B cell (primary cell): Measurements from ENCODE around the gene SYT13. TPM values are rescaled to one million over a fixed set of nuclear protein-coding genes. Genes with fewer than 3 reads are reported as not detected.

Source experiments
- ATAC-seq: fragments of 200-7000 bp; cut with Tn5 transposase; one replicate; pipeline ENCODE4 v1.10.0; 2021; ENCODE audit warnings: low read depth, mild to moderate bottlenecking, moderate number of reproducible peaks, moderate library complexity
- CTCF ChIA-PET: fragments of 350-600 bp; sonication (Branson Sonifier 250); formaldehyde crosslinking; loops from one replicate; lab custom pipeline; 2021; ENCODE audit warnings: antibody characterized with exemption, inconsistent platforms; lab: Charles Lee
- POLR2A ChIA-PET: fragments of 350-600 bp; sonication (Branson Sonifier 250); formaldehyde crosslinking; loops from one replicate; lab custom pipeline; 2021; ENCODE audit warnings: antibody characterized with exemption; lab: Charles Lee
- DNase-seq: peaks from one replicate; pipeline ENCODE4 v3.0.0; 2013
- H2AFZ ChIP-seq: 2 replicates; pipeline ENCODE4 v1.6.1; 2012; ENCODE audit warnings: mild to moderate bottlenecking, low read depth, low read length; ENCODE audit not compliant: insufficient read depth, poor library complexity, severe bottlenecking
- H3K27ac ChIP-seq, 2 donors: 1 replicate in 1 of 2; 2 replicates in 1 of 2; pipeline ENCODE4 v1.5.1; 2012 to 2013; ENCODE audit warnings: low read length in 2 of 2, mild to moderate bottlenecking in 2 of 2, moderate library complexity in 1 of 2
- H3K27me3 ChIP-seq, 4 experiments: fragments of 200-600 bp in 1 of 4; sonication (generic) in 1 of 4; replicated peaks in 1 of 4; 1 replicate in 2 of 4; 2 replicates in 2 of 4; pipeline versions ENCODE4 v1.6.1 to v1.7.0; 2013 to 2016; ENCODE audit warnings: low read length in 3 of 4, mild to moderate bottlenecking in 2 of 4, mixed read lengths in 1 of 4, moderate library complexity in 1 of 4; ENCODE audit not compliant: insufficient read depth in 4 of 4, control insufficient read depth in 3 of 4; ENCODE audit errors: control extremely low read depth in 1 of 4
- H3K36me3 ChIP-seq, 2 experiments: replicated peaks in 1 of 2; 1 replicate in 1 of 2; 2 replicates in 1 of 2; pipeline versions ENCODE4 v1.6.1 to v1.7.1; 2013; ENCODE audit warnings: low read length in 1 of 2; ENCODE audit not compliant: insufficient read depth in 2 of 2, control insufficient read depth in 1 of 2; ENCODE audit errors: control extremely low read depth in 1 of 2, extremely low read depth in 1 of 2
- H3K4me1 ChIP-seq, 2 donors: fragments of 200-600 bp in 1 of 2; sonication (generic) in 1 of 2; 1 replicate in 1 of 2; 2 replicates in 1 of 2; pipeline versions ENCODE4 v1.5.1 to v1.6.1; 2013 to 2017; ENCODE audit warnings: low read length in 2 of 2; ENCODE audit not compliant: control insufficient read depth in 2 of 2, insufficient read depth in 2 of 2
- H3K4me2 ChIP-seq: replicated peaks from 2 replicates; pipeline ENCODE3; 2012; ENCODE audit warnings: mild to moderate bottlenecking, low read depth, low read length; ENCODE audit not compliant: poor library complexity, severe bottlenecking
- H3K4me3 ChIP-seq, 5 experiments: fragments of 200-600 bp in 1 of 5; sonication (generic) in 1 of 5; 1 replicate in 3 of 5; 2 replicates in 2 of 5; pipeline versions ENCODE4 v1.5.1 to v1.7.0; 2011 to 2016; ENCODE audit warnings: low read length in 4 of 5, mild to moderate bottlenecking in 4 of 5, low read depth in 2 of 5, control low read depth in 1 of 5, moderate library complexity in 1 of 5; ENCODE audit not compliant: insufficient read depth in 1 of 5; ENCODE audit errors: control extremely low read depth in 1 of 5, extremely low read depth in 1 of 5
- H3K79me2 ChIP-seq: fragments of 200-600 bp; sonication (generic); one replicate; pipeline ENCODE4 v1.6.0; 2016; ENCODE audit warnings: low read length; ENCODE audit not compliant: control insufficient read depth, insufficient read depth
- H3K9ac ChIP-seq: fragments of 200-600 bp; sonication (generic); 2 replicates; pipeline ENCODE4 v1.6.1; 2017; ENCODE audit warnings: mild to moderate bottlenecking, low read length, moderate library complexity
- H3K9me3 ChIP-seq, 3 donors: one replicate each; pipeline versions ENCODE4 v1.6.1 to v1.7.1; 2013; ENCODE audit warnings: low read length in 2 of 3; ENCODE audit not compliant: control insufficient read depth in 2 of 3, insufficient read depth in 1 of 3; ENCODE audit errors: control extremely low read depth in 1 of 3
- H4K20me1 ChIP-seq: 2 replicates; pipeline ENCODE4 v1.6.0; 2012; ENCODE audit warnings: mild to moderate bottlenecking, low read length; ENCODE audit not compliant: insufficient read depth, control insufficient read depth, poor library complexity, severe bottlenecking
- H3K27ac Mint-ChIP-seq: one replicate; pipeline ENCODE4 v1.8.0; 2021; ENCODE audit warnings: mixed read lengths
- H3K27me3 Mint-ChIP-seq: one replicate; pipeline ENCODE4 v1.8.0; 2021; ENCODE audit warnings: mixed read lengths
- H3K4me1 Mint-ChIP-seq: one replicate; pipeline ENCODE4 v1.8.0; 2021; ENCODE audit warnings: mixed read lengths
- H3K4me3 Mint-ChIP-seq: one replicate; pipeline ENCODE4 v1.8.0; 2021; ENCODE audit warnings: mixed read lengths
- H3K9me3 Mint-ChIP-seq: one replicate; pipeline ENCODE4 v1.8.0; 2022; ENCODE audit warnings: mixed read lengths; ENCODE audit not compliant: insufficient read depth
- EZH2 ChIP-seq: IDR thresholded peaks from 2 replicates; pipeline ENCODE4 v1.6.1; 2012; ENCODE audit warnings: borderline replicate concordance, low read depth, mild to moderate bottlenecking, moderate library complexity, low read length; ENCODE audit not compliant: insufficient read depth, poor library complexity, severe bottlenecking
- WGBS: methylation state at CpG from one replicate; pipeline ENCODE4 v1.1.5; 2013; ENCODE audit warnings: missing lambda C conversion rate; ENCODE audit not compliant: insufficient coverage; 5-methylcytosine and 5-hydroxymethylcytosine counted together
- intact Hi-C: fragments of 100-400 bp; cut with micrococcal nuclease; formaldehyde crosslinking; loops from one replicate; pipeline ENCODE4 v1.10.0; 2022
- polyA plus RNA-seq: library from polyadenylated mRNA; depleted of rRNA; stranded (reverse); fragments of >200 nt; gene quantifications from 2 replicates; pipeline ENCODE4 v1.2.3, GENCODE V29; 2012
- total RNA-seq, 2 donors: library from RNA; stranded (reverse); fragments of 120-200 nt in 1 of 2; gene quantifications; 1 replicate in 1 of 2; 2 replicates in 1 of 2; pipeline versions ENCODE4 v1.2.3 to v1.2.4, GENCODE V29; 2013 to 2022
- TF ChIP-seq, protein P1 (sequence below): fragments of 200-600 bp; IDR thresholded peaks from one replicate; pipeline ENCODE4 v1.8.0; 2022; ENCODE audit warnings: antibody characterized with exemption, mild to moderate bottlenecking

Gene SYT13
- total and polyA plus RNA-seq, 2 donors (not counting 1 experiment from before 2014, with no cell fraction given): not detected

DNA sequence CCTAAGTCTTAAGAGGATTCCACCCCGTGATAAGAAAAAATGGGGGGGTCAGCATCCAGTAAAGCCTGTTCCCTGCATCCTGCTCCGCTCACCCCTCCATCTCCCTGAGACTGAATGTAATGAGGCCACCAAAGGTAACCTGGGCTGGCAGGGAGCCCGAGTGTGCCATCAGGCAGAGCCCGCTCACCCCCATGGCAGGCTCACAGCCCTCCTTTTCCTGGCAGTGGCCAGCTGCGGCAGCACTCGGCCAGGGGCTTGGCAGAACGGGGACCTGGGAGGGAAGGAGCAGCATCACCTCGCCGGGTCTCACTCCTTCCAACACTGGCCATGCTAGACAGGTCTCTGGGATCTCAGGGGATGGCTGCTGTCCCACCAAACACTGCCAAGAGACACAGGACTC lies 75.3 kb downstream of the SYT13 start:
- Histone ChIP-seq H3K27me3 (no peaks in the 10 kb centered on the region), H3K4me3 (no peak overlapping the region), H3K4me1 (peaks cover 12% of the 10 kb centered on the region in 2 donors), H2AFZ (no peak overlapping the region), H3K79me2 (no peaks in the 10 kb centered on the region), H3K9ac (no peak overlapping the region), H3K27ac (no peak overlapping the region), H3K4me2 (no peak overlapping the region), H3K36me3 (peaks cover 0 to 13% of the 10 kb centered on the region in 2 experiments), H3K9me3 (no peaks in the 10 kb centered on the region), H4K20me1 (peaks cover 8% of the 10 kb centered on the region)
- H3K9me3 Mint-ChIP-seq: no peaks in the 10 kb centered on the region
- peaks cover 14% of the 10 kb centered on the region for H3K4me1 Mint-ChIP-seq
- intact Hi-C loops: no loop called here
- ChIA-PET CTCF (no interaction called here), POLR2A (no interaction called here)
- DNase-seq: no peak
- no peak overlapping the region for H3K4me3 Mint-ChIP-seq
- no peaks in the 10 kb centered on the region for H3K27me3 Mint-ChIP-seq
- no peak for ATAC-seq
- 97% methylated on average over 7 of the region's 9 CpGs for WGBS
- no peak overlapping the region for H3K27ac Mint-ChIP-seq
- TF ChIP-seq, protein P1, sequence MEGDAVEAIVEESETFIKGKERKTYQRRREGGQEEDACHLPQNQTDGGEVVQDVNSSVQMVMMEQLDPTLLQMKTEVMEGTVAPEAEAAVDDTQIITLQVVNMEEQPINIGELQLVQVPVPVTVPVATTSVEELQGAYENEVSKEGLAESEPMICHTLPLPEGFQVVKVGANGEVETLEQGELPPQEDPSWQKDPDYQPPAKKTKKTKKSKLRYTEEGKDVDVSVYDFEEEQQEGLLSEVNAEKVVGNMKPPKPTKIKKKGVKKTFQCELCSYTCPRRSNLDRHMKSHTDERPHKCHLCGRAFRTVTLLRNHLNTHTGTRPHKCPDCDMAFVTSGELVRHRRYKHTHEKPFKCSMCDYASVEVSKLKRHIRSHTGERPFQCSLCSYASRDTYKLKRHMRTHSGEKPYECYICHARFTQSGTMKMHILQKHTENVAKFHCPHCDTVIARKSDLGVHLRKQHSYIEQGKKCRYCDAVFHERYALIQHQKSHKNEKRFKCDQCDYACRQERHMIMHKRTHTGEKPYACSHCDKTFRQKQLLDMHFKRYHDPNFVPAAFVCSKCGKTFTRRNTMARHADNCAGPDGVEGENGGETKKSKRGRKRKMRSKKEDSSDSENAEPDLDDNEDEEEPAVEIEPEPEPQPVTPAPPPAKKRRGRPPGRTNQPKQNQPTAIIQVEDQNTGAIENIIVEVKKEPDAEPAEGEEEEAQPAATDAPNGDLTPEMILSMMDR: no peak
- TF ChIP-seq EZH2: no peak

DNA sequence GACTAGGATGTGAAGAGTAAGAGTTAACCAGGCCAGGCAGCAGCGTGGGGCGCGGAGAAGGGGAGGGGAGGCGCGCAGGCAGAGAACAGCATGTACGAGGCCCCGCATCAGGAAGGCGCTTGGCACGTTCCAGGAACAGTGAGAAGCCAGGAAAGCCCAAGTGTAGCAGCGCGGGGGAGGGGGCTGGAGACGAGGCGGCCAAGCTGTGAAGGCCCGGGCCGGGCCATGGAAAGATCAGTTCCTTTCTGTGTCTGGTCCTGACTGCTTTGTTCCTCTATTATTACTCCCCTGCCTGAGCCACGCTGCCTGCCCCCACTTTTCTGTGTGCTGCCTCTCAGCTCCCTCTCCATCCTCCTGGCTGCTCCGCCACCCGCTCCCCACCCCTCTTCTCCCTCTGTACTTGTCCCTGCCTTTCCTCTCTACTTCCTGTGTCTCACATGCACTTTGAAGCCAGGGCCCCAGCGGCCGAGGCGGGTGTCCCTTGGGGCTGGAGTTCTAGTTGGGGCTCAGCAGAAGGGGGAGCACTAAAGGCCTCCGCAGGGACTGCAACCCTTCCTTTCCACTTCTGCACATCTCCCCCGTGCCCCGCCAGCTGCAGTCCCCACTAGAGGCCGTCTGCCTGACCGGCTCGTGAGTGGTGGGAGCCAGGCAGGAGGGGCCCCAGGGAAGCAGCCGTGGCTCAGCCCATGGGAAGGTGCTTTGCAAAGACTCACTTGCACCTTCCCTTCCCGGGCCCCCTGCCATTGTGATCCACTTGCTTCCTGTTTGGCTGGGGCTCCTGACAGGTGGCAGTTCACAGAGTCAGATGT lies 76.0 kb downstream of the SYT13 start:
- peaks cover 8% of the 10 kb centered on the region for H4K20me1 ChIP-seq
- Mint-ChIP-seq H3K9me3 (no peaks in the 10 kb centered on the region), H3K27me3 (no peaks in the 10 kb centered on the region), H3K4me1 (peaks cover 14% of the 10 kb centered on the region), H3K4me3 (peak overlapping the region; percentile 29), H3K27ac (peak overlapping the region; percentile 34)
- POLR2A ChIA-PET: no interaction called here
- no peak overlapping the region for H3K27ac ChIP-seq
- H3K36me3 ChIP-seq: peaks cover 0 to 13% of the 10 kb centered on the region in 2 experiments
- ATAC-seq (peak; percentile 14), DNase-seq (no peak)
- H2AFZ ChIP-seq: no peak overlapping the region
- 18% methylated on average over 24 of the region's 29 CpGs for WGBS
- peak overlapping the region; percentile 36 for H3K4me2 ChIP-seq
- H3K79me2 ChIP-seq: no peaks in the 10 kb centered on the region
- no peaks in the 10 kb centered on the region for H3K9me3 ChIP-seq
- no peak overlapping the region for H3K9ac ChIP-seq
- CTCF ChIA-PET: no interaction called here
- H3K27me3 ChIP-seq: no peaks in the 10 kb centered on the region
- no peak for TF ChIP-seq EZH2
- TF ChIP-seq, protein P1: no peak
- H3K4me1 ChIP-seq: peaks cover 12% of the 10 kb centered on the region in 2 donors
- intact Hi-C loops: no loop called here
- no peak overlapping the region for H3K4me3 ChIP-seq
